H1 (cell line): Measurements from ENCODE around the gene UTP25. TPM values are rescaled to one million over a fixed set of nuclear protein-coding genes. Genes with fewer than 3 reads are reported as not detected.

ENCODE experiments used
- CTCF ChIA-PET: fragments of 300-600 bp; sonication (Branson Sonifier 250); formaldehyde crosslinking; loops from one replicate; lab custom pipeline; 2021; ENCODE audit not compliant: partially characterized antibody; lab: Charles Lee
- POLR2A ChIA-PET: fragments of 300-600 bp; sonication (Branson Sonifier 250); formaldehyde crosslinking; loops from one replicate; lab custom pipeline; 2021; ENCODE audit warnings: inconsistent platforms; ENCODE audit not compliant: partially characterized antibody; lab: Charles Lee
- DNase-seq, 2 experiments: peaks; one replicate each; pipeline versions ENCODE4 v3.0.0 to v3.0.0-alpha.2; 2010 to 2022; ENCODE audit warnings: low spot score in 2 of 2, low read depth in 1 of 2, mixed read lengths in 1 of 2
- FAIRE-seq: peaks from 2 replicates; lab custom pipeline; 2011; peaks lifted over from hg19 to GRCh38; lab: Jason Lieb, UNC
- H2AFZ ChIP-seq: 2 replicates; pipeline ENCODE4 v1.8.1; 2012; ENCODE audit warnings: low read length, inconsistent platforms
- H2AK5ac ChIP-seq: 2 replicates; pipeline ENCODE4 v1.6.1; 2013; ENCODE audit warnings: low read depth, low read length
- H2BK120ac ChIP-seq: replicated peaks from 2 replicates; pipeline ENCODE3; 2013; ENCODE audit warnings: low read depth, low read length, inconsistent platforms
- H2BK12ac ChIP-seq: 2 replicates; pipeline ENCODE4 v1.6.1; 2013; ENCODE audit warnings: low read depth, low read length
- H2BK15ac ChIP-seq: 2 replicates; pipeline ENCODE4 v1.6.1; 2013; ENCODE audit warnings: low read length
- H2BK20ac ChIP-seq: 2 replicates; pipeline ENCODE4 v1.6.1; 2013; ENCODE audit warnings: low read length
- H2BK5ac ChIP-seq: 2 replicates; pipeline ENCODE4 v1.6.1; 2013; ENCODE audit warnings: low read depth, low read length
- H3K14ac ChIP-seq: 2 replicates; pipeline ENCODE4 v1.6.1; 2013; ENCODE audit warnings: inconsistent platforms; ENCODE audit not compliant: insufficient read length
- H3K18ac ChIP-seq: 2 replicates; pipeline ENCODE4 v1.6.1; 2013; ENCODE audit warnings: low read length; ENCODE audit errors: extremely low read depth
- H3K23ac ChIP-seq: 2 replicates; pipeline ENCODE4 v1.6.1; 2013; ENCODE audit warnings: inconsistent platforms; ENCODE audit not compliant: insufficient read length
- H3K23me2 ChIP-seq: 2 replicates; pipeline ENCODE4 v1.6.1; 2013; ENCODE audit warnings: low read depth, low read length
- H3K27ac ChIP-seq: 2 replicates; pipeline ENCODE4 v1.6.1; 2011; ENCODE audit warnings: low read depth, low read length, inconsistent platforms
- H3K27me3 ChIP-seq, 4 experiments: replicated peaks in 1 of 4; 1 replicate in 1 of 4; 2 replicates in 3 of 4; pipeline versions ENCODE4 v1.6.1 to v1.8.1; 2011 to 2013; ENCODE audit warnings: low read length in 3 of 4, mild to moderate bottlenecking in 3 of 4, inconsistent platforms in 2 of 4, mixed read lengths in 2 of 4, moderate library complexity in 1 of 4; ENCODE audit not compliant: control insufficient read depth in 3 of 4, insufficient read depth in 3 of 4; ENCODE audit errors: extremely low read depth in 1 of 4
- H3K36me3 ChIP-seq, 4 experiments: 2 replicates each; pipeline versions ENCODE4 v1.6.1 to v1.8.1; 2011 to 2013; ENCODE audit warnings: mild to moderate bottlenecking in 4 of 4, low read length in 3 of 4, moderate library complexity in 2 of 4, control low read depth in 1 of 4, inconsistent platforms in 1 of 4; ENCODE audit not compliant: insufficient read depth in 4 of 4, control insufficient read depth in 2 of 4
- H3K4ac ChIP-seq: replicated peaks from 2 replicates; pipeline ENCODE3; 2013; ENCODE audit warnings: low read length, low read depth, mixed read lengths, inconsistent platforms; ENCODE audit not compliant: insufficient read length
- H3K4me1 ChIP-seq, 4 experiments: replicated peaks in 1 of 4; 1 replicate in 1 of 4; 2 replicates in 3 of 4; pipeline versions ENCODE4 v1.6.1 to v1.8.1; 2011 to 2013; ENCODE audit warnings: low read length in 3 of 4, inconsistent platforms in 2 of 4, mixed read lengths in 1 of 4; ENCODE audit not compliant: insufficient read depth in 4 of 4, control insufficient read depth in 3 of 4
- H3K4me2 ChIP-seq, 2 experiments: 2 replicates each; pipeline versions ENCODE4 v1.6.1 to v1.8.1; 2011 to 2013; ENCODE audit warnings: low read depth in 2 of 2, low read length in 2 of 2, control low read depth in 1 of 2, inconsistent platforms in 1 of 2, mild to moderate bottlenecking in 1 of 2; ENCODE audit not compliant: insufficient read depth in 1 of 2
- H3K4me3 ChIP-seq, 4 experiments: fragments of 200-600, 300-600 bp in 1 of 4; sonication (generic), shearing (Covaris generic), sonication (Bioruptor Twin) in 1 of 4; 2 replicates each; pipeline versions ENCODE4 v1.5.1 to v1.8.1; 2011 to 2016; ENCODE audit warnings: low read length in 4 of 4, low read depth in 3 of 4, control low read depth in 2 of 4, inconsistent platforms in 2 of 4, mild to moderate bottlenecking in 2 of 4, mixed read lengths in 1 of 4, moderate library complexity in 1 of 4; ENCODE audit not compliant: insufficient read depth in 2 of 4; ENCODE audit errors: extremely low read depth in 1 of 4
- H3K56ac ChIP-seq: replicated peaks from 2 replicates; pipeline ENCODE3; 2013; ENCODE audit warnings: low read depth, mild to moderate bottlenecking, mixed read lengths, low read length, inconsistent platforms; ENCODE audit not compliant: insufficient read length
- H3K79me1 ChIP-seq: 2 replicates; pipeline ENCODE4 v1.6.1; 2013; ENCODE audit warnings: low read depth, low read length, control low read depth
- H3K79me2 ChIP-seq, 2 experiments: 2 replicates each; pipeline versions ENCODE4 v1.6.1 to v1.8.1; 2012 to 2013; ENCODE audit warnings: low read length in 2 of 2, mild to moderate bottlenecking in 2 of 2, inconsistent platforms in 1 of 2; ENCODE audit not compliant: insufficient read depth in 2 of 2, control insufficient read depth in 1 of 2
- H3K9ac ChIP-seq, 4 experiments: replicated peaks in 1 of 4; 1 replicate in 1 of 4; 2 replicates in 3 of 4; pipeline versions ENCODE4 v1.6.1 to v1.8.1; 2011 to 2013; ENCODE audit warnings: low read depth in 3 of 4, low read length in 3 of 4, control low read depth in 2 of 4, mild to moderate bottlenecking in 2 of 4, moderate library complexity in 2 of 4, inconsistent platforms in 1 of 4; ENCODE audit errors: extremely low read depth in 1 of 4
- H3K9me3 ChIP-seq, 2 experiments: 2 replicates each; pipeline versions ENCODE4 v1.6.1 to v1.8.1; 2012 to 2013; ENCODE audit warnings: mild to moderate bottlenecking in 2 of 2, moderate library complexity in 2 of 2, control low read depth in 1 of 2, inconsistent platforms in 1 of 2, low read depth in 1 of 2, low read length in 1 of 2, mixed read lengths in 1 of 2; ENCODE audit not compliant: insufficient read depth in 2 of 2
- H4K20me1 ChIP-seq, 2 experiments: replicated peaks in 1 of 2; 2 replicates each; pipeline versions ENCODE3 to v1.8.1; 2011 to 2013; ENCODE audit warnings: inconsistent platforms in 2 of 2, low read length in 2 of 2, mild to moderate bottlenecking in 1 of 2; ENCODE audit not compliant: insufficient read depth in 2 of 2, control insufficient read depth in 1 of 2
- H4K5ac ChIP-seq: 2 replicates; pipeline ENCODE4 v1.6.1; 2013; ENCODE audit warnings: low read length, low read depth, mixed read lengths, inconsistent platforms; ENCODE audit not compliant: insufficient read length
- H4K8ac ChIP-seq: 2 replicates; pipeline ENCODE4 v1.8.0; 2013; ENCODE audit warnings: mild to moderate bottlenecking, moderate library complexity, low read length, inconsistent platforms; ENCODE audit not compliant: insufficient read depth; ENCODE audit errors: extremely low read depth
- H4K91ac ChIP-seq: replicated peaks from 2 replicates; pipeline ENCODE3; 2013; ENCODE audit warnings: low read length, mixed read lengths, inconsistent platforms; ENCODE audit not compliant: insufficient read length
- BCL11A ChIP-seq, 2 experiments: IDR thresholded peaks; one replicate each; pipeline ENCODE4 v1.6.1; 2011; ENCODE audit warnings: low read depth in 2 of 2, low read length in 2 of 2, mild to moderate bottlenecking in 2 of 2
- E2F6 ChIP-seq: IDR thresholded peaks from 2 replicates; pipeline ENCODE4 v1.6.1; 2012; ENCODE audit warnings: inconsistent platforms
- JUN ChIP-seq: IDR thresholded peaks from 2 replicates; pipeline ENCODE4 v1.6.1; 2011; ENCODE audit warnings: low read depth, mild to moderate bottlenecking, improper control_type of control experiment, low read length
- KDM1A ChIP-seq: fragments of 200-600, 300-600 bp; sonication (generic); IDR thresholded peaks from 2 replicates; pipeline ENCODE4 v1.7.1; 2016; ENCODE audit warnings: mild to moderate bottlenecking, low read length, borderline replicate concordance
- MAX ChIP-seq: IDR thresholded peaks from 2 replicates; pipeline ENCODE4 v1.6.1; 2012; ENCODE audit warnings: inconsistent platforms
- RBBP5 ChIP-seq: IDR thresholded peaks from 2 replicates; pipeline ENCODE4 v1.7.1; 2012; ENCODE audit warnings: low read depth, mild to moderate bottlenecking, inconsistent platforms, low read length, moderate library complexity, borderline replicate concordance
- TAF1 ChIP-seq: IDR thresholded peaks from 2 replicates; pipeline ENCODE4 v1.6.1; 2011; ENCODE audit warnings: mild to moderate bottlenecking, low read depth, low read length
- TBP ChIP-seq: IDR thresholded peaks from 2 replicates; pipeline ENCODE4 v1.6.1; 2011; ENCODE audit warnings: low read depth, low read length, improper control_type of control experiment
- ZNF274 ChIP-seq: IDR thresholded peaks from 2 replicates; pipeline ENCODE4 v1.7.0; 2012; ENCODE audit warnings: low read length, borderline replicate concordance; ENCODE audit errors: extremely low read depth
- WGBS, 2 experiments: shearing (Covaris generic) in 1 of 2; methylation state at CpG; one replicate each; pipeline versions ENCODE4 v1.1.6 to v1.1.7; 2013 to 2015; ENCODE audit warnings: low lambda C conversion rate in 2 of 2, mixed read lengths in 2 of 2, inconsistent platforms in 1 of 2, low coverage in 1 of 2, missing lambda C conversion rate in 1 of 2; ENCODE audit not compliant: insufficient replicate concordance in 2 of 2, insufficient coverage in 1 of 2, insufficient read length in 1 of 2; ENCODE audit errors: extremely low coverage in 1 of 2, missing lambda C conversion rate in 1 of 2; 5-methylcytosine and 5-hydroxymethylcytosine counted together
- polyA plus RNA-seq, 7 experiments: library from polyadenylated mRNA; depleted of rRNA in 3 of 7; stranded (reverse) in 5 of 7; unstranded in 2 of 7; fragments of >200 nt in 5 of 7; fragments of 200-250 nt in 2 of 7; gene quantifications; 1 replicate in 5 of 7; 2 replicates in 1 of 7; 4 replicates in 1 of 7; pipeline versions ENCODE4 v1.2.1 to v1.2.3, GENCODE V29; 2011 to 2013; ENCODE audit warnings: missing spikeins in 2 of 7, mixed read lengths in 2 of 7
- total RNA-seq: library from RNA; stranded (reverse); fragmentation: NEBNext Ultra II Directional; extraction: Animal tissue kit (Norgen Biotek cat#: 25700); gene quantifications from 2 replicates; pipeline ENCODE4 v1.2.1, GENCODE V29; 2021
- TF ChIP-seq, protein P1 (sequence below): IDR thresholded peaks from 2 replicates; pipeline ENCODE4 v1.6.1; 2011; ENCODE audit warnings: low read depth, mild to moderate bottlenecking, low read length; ENCODE audit not compliant: insufficient read depth

UTP25 gene
- total and polyA plus RNA-seq, 2 of the 8 experiments (the other 6 are each of a cell fraction or from before 2014, with no cell fraction given), result 4.0 to 7.6 TPM

DNA sequence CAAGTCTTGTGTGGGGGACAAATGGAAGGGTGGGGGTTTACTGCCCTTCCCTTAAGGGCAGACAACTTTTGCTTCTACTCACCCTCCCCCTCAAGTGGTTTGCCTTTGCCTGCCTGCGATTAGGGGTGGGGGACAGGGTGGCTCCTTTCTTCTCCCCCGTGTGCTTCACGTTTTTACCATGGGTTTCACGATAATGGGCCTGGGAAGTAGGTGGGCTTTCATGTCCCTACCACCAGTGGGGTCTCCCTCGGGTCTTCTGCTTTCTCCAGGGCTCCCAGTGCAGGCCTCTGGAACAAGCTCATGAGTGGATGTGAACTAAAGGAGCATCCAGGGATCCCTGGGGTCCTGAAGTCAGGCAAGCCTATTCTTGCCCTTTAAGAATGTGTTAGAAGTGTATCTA, 21.6 kb downstream of the UTP25 start:
- H3K23me2 ChIP-seq, result no peaks in the 10 kb centered on the region
- no peak overlapping the region for H3K18ac ChIP-seq
- H2BK20ac ChIP-seq, result no peak overlapping the region
- no peak overlapping the region for H3K56ac ChIP-seq
- no peak overlapping the region for H4K5ac ChIP-seq
- no peak overlapping the region for H3K27ac ChIP-seq
- no peaks in the 10 kb centered on the region for H3K27me3 ChIP-seq
- no peak overlapping the region for H2BK12ac ChIP-seq
- no peak overlapping the region for H2BK120ac ChIP-seq
- no peak for TF ChIP-seq JUN
- TF ChIP-seq MAX, result no peak
- TF ChIP-seq E2F6, result no peak
- no peak for TF ChIP-seq ZNF274
- TF ChIP-seq, protein P1, sequence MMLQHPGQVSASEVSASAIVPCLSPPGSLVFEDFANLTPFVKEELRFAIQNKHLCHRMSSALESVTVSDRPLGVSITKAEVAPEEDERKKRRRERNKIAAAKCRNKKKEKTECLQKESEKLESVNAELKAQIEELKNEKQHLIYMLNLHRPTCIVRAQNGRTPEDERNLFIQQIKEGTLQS, result no peak
- no peak for TF ChIP-seq TAF1
- TF ChIP-seq RBBP5, result no peak
- no peak for TF ChIP-seq KDM1A
- no peak for TF ChIP-seq BCL11A (IDR thresholded peaks at IDR 0.05; ENCODE audit: low read depth in 2 of 2, low read length in 2 of 2)
- no peak for TF ChIP-seq TBP
- no peaks in the 10 kb centered on the region for H4K20me1 ChIP-seq
- H4K91ac ChIP-seq, result no peak overlapping the region
- H3K4me2 ChIP-seq, result no peak overlapping the region
- WGBS, 2 experiments, result 83% methylated on average over 5 of the region's 5 CpGs; no CpG with 5 or more reads in 1 of the 2 experiments
- H3K9ac ChIP-seq, result no peak overlapping the region
- no peak for FAIRE-seq
- H3K79me2 ChIP-seq, result no peaks in the 10 kb centered on the region
- H3K4me1 ChIP-seq, result no peaks in the 10 kb centered on the region
- no peak overlapping the region for H2AK5ac ChIP-seq
- H4K8ac ChIP-seq, result no peak overlapping the region
- no peaks in the 10 kb centered on the region for H3K79me1 ChIP-seq
- ChIA-PET POLR2A (interaction anchor here (0.8 to 2.5 kb wide), 2 partner anchors 9 to 525 kb away, joined by 3 to 8 read pairs; no protein-coding TSS in a partner anchor), CTCF (interaction anchor here (0.6 to 3.5 kb wide), 19 partner anchors 9 to 929 kb away, joined by 3 to 16 read pairs (median 4); no protein-coding TSS in a partner anchor)
- H2AFZ ChIP-seq, result no peak overlapping the region
- H2BK5ac ChIP-seq, result no peak overlapping the region
- no peaks in the 10 kb centered on the region for H3K9me3 ChIP-seq
- no peak for DNase-seq
- H3K4ac ChIP-seq, result no peak overlapping the region
- H3K4me3 ChIP-seq, result no peak overlapping the region
- no peak overlapping the region for H2BK15ac ChIP-seq
- no peak overlapping the region for H3K14ac ChIP-seq
- peaks cover 0 to 37% (median 24%) of the 10 kb centered on the region in 4 experiments; a peak in 7 of 8 replicates for H3K36me3 ChIP-seq
- H3K23ac ChIP-seq, result no peak overlapping the region
